Measurements from ENCODE around the gene FBXW11.

GRCh38 chr5:171939951-171940350 is 66.5 kb downstream of the FBXW11 start:
- TF ChIP-seq CTCF (IDR thresholded peaks at IDR 0.05): no peak
- no peak for TF ChIP-seq POLR2AphosphoS5 (IDR thresholded peaks at IDR 0.05)
